ENCODE data around the gene STARD7. TPM values are rescaled to one million over a fixed set of nuclear protein-coding genes. Genes with fewer than 3 reads are reported as not detected.

Gene STARD7
- total and polyA plus RNA-seq, 4 donors: 42.9 to 120 (median 59.7) TPM

GRCh38 chr2:96209729-96210085 is 1.1 kb upstream of the STARD7 start:
- peaks cover 15 to 37% (median 29%) of the 10 kb centered on the region in 4 donors for H3K4me1 ChIP-seq (ENCODE audit: control insufficient read depth in 4 of 4, insufficient read depth in 4 of 4, low read length in 3 of 4)
- WGBS: 89% methylated on average over 9 of the region's 9 CpGs
- H3K27ac ChIP-seq (ENCODE audit: low read depth in 1 of 2, low read length in 2 of 2): no peak overlapping the region

DNA sequence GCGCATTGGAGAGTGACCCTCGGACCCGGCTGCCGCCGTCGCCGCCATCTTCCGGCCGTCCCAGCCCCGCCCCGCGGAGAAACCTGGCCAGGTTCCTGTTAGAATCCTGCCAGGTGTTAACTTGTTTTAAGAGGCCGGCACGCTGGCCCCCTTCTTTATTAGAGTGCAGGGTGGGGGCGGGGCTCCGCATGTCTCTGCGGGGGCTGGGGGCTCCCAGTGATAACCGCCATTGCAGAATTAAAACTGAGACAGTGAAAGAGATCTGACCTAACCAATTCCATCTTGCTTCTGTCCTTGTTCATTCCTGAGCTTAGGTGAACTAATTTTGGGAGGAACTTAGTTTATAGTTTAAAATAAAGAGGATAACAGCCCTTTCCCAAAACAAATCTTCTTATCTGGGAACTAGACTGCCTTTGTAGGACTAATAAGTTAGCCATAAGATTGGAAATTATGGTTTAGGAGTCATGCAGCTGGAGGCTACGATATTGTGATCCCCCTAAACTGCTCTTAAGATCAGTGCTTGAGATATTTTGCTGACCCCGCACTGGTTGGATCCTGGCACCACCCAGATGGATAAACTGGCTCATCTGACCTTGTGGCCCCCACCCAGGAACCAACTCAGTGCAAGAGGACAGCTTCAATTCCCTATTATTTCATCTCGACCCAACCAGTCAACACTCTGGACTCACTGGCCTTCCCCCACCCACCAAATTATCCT is 543 bp upstream of the STARD7 start:
- peak overlapping the region in 1 of 2 donors; percentile 16 for H3K9ac ChIP-seq (ENCODE audit: low read depth in 1 of 2, low read length in 2 of 2)
- no peaks in the 10 kb centered on the region for H3K9me3 ChIP-seq (ENCODE audit: control insufficient read depth in 4 of 4, low read length in 3 of 4)
- H3K4me3 ChIP-seq (ENCODE audit: low read depth in 1 of 3, low read length in 3 of 3): peak overlapping the region; percentile 44 to 95 (median 92)
- TF ChIP-seq RAD21 (IDR thresholded peaks at IDR 0.05) (peak; percentile 20 to 38), ATF3 (IDR thresholded peaks at IDR 0.05) (no peak), TAF1 (conservative IDR thresholded peaks at IDR 0.05) (no peak), ZBTB33 (IDR thresholded peaks at IDR 0.05) (peak; percentile 26), RXRA (IDR thresholded peaks at IDR 0.05) (no peak), YY1 (IDR thresholded peaks at IDR 0.05) (peak; percentile 98), GABPA (IDR thresholded peaks at IDR 0.05 in 1 of 2, conservative IDR thresholded peaks at IDR 0.05 in 1 of 2) (peak in 1 of 2 donors; percentile 68), EGR1 (IDR thresholded peaks at IDR 0.05; ENCODE audit: low read depth in 2 of 2) (no peak), SP1 (IDR thresholded peaks at IDR 0.05) (no peak), JUND (IDR thresholded peaks at IDR 0.05) (no peak), FOXA2 (IDR thresholded peaks at IDR 0.05) (no peak), HNF4G (IDR thresholded peaks at IDR 0.05) (peak; percentile 78), HNF4A (conservative IDR thresholded peaks at IDR 0.05) (peak; percentile 77 to 78)
- TF ChIP-seq, protein P1, sequence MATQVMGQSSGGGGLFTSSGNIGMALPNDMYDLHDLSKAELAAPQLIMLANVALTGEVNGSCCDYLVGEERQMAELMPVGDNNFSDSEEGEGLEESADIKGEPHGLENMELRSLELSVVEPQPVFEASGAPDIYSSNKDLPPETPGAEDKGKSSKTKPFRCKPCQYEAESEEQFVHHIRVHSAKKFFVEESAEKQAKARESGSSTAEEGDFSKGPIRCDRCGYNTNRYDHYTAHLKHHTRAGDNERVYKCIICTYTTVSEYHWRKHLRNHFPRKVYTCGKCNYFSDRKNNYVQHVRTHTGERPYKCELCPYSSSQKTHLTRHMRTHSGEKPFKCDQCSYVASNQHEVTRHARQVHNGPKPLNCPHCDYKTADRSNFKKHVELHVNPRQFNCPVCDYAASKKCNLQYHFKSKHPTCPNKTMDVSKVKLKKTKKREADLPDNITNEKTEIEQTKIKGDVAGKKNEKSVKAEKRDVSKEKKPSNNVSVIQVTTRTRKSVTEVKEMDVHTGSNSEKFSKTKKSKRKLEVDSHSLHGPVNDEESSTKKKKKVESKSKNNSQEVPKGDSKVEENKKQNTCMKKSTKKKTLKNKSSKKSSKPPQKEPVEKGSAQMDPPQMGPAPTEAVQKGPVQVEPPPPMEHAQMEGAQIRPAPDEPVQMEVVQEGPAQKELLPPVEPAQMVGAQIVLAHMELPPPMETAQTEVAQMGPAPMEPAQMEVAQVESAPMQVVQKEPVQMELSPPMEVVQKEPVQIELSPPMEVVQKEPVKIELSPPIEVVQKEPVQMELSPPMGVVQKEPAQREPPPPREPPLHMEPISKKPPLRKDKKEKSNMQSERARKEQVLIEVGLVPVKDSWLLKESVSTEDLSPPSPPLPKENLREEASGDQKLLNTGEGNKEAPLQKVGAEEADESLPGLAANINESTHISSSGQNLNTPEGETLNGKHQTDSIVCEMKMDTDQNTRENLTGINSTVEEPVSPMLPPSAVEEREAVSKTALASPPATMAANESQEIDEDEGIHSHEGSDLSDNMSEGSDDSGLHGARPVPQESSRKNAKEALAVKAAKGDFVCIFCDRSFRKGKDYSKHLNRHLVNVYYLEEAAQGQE (IDR thresholded peaks at IDR 0.05): peak; percentile 10
- TF ChIP-seq, protein P2, sequence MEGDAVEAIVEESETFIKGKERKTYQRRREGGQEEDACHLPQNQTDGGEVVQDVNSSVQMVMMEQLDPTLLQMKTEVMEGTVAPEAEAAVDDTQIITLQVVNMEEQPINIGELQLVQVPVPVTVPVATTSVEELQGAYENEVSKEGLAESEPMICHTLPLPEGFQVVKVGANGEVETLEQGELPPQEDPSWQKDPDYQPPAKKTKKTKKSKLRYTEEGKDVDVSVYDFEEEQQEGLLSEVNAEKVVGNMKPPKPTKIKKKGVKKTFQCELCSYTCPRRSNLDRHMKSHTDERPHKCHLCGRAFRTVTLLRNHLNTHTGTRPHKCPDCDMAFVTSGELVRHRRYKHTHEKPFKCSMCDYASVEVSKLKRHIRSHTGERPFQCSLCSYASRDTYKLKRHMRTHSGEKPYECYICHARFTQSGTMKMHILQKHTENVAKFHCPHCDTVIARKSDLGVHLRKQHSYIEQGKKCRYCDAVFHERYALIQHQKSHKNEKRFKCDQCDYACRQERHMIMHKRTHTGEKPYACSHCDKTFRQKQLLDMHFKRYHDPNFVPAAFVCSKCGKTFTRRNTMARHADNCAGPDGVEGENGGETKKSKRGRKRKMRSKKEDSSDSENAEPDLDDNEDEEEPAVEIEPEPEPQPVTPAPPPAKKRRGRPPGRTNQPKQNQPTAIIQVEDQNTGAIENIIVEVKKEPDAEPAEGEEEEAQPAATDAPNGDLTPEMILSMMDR (IDR thresholded peaks at IDR 0.05; ENCODE audit: low read depth, low read length, missing input control): no peak
- no peaks in the 10 kb centered on the region for H3K36me3 ChIP-seq (ENCODE audit: control insufficient read depth in 4 of 4, insufficient read depth in 3 of 4, low read depth in 1 of 4, low read length in 3 of 4)
- DNase-seq (ENCODE audit: low spot score): no peak
- H3K4me1 ChIP-seq (ENCODE audit: control insufficient read depth in 4 of 4, insufficient read depth in 4 of 4, low read length in 3 of 4): peaks cover 17 to 37% (median 31%) of the 10 kb centered on the region in 4 donors
- H3K27ac ChIP-seq (ENCODE audit: low read depth in 1 of 2, low read length in 2 of 2): peak overlapping the region; percentile 92 to 98
- H3K27me3 ChIP-seq (ENCODE audit: control insufficient read depth in 4 of 4, insufficient read depth in 4 of 4, low read length in 3 of 4): no peaks in the 10 kb centered on the region
- WGBS: 8% methylated on average over 21 of the region's 21 CpGs

More at GRCh38 chr2:96209729-96210085, 1.1 kb upstream of the STARD7 start:
- TF ChIP-seq GABPA (IDR thresholded peaks at IDR 0.05 in 1 of 2, conservative IDR thresholded peaks at IDR 0.05 in 1 of 2) (no peak), RAD21 (IDR thresholded peaks at IDR 0.05) (no peak), FOXA1 (IDR thresholded peaks at IDR 0.05) (no peak), EGR1 (IDR thresholded peaks at IDR 0.05; ENCODE audit: low read depth in 2 of 2) (no peak), HNF4A (conservative IDR thresholded peaks at IDR 0.05) (no peak), HNF4G (IDR thresholded peaks at IDR 0.05) (no peak), YY1 (IDR thresholded peaks at IDR 0.05) (no peak), RXRA (IDR thresholded peaks at IDR 0.05) (no peak), TAF1 (conservative IDR thresholded peaks at IDR 0.05) (no peak)
- Histone ChIP-seq H3K9me3 (ENCODE audit: control insufficient read depth in 4 of 4, low read length in 3 of 4) (no peaks in the 10 kb centered on the region), H3K9ac (ENCODE audit: low read depth in 1 of 2, low read length in 2 of 2) (no peak overlapping the region), H3K4me3 (ENCODE audit: low read depth in 1 of 3, low read length in 3 of 3) (peak overlapping the region; percentile 8 to 95 (median 44)), H3K36me3 (ENCODE audit: control insufficient read depth in 4 of 4, insufficient read depth in 3 of 4, low read depth in 1 of 4, low read length in 3 of 4) (no peaks in the 10 kb centered on the region), H3K27me3 (ENCODE audit: control insufficient read depth in 4 of 4, insufficient read depth in 4 of 4, low read length in 3 of 4) (no peaks in the 10 kb centered on the region)
- no peak for DNase-seq (ENCODE audit: low spot score)

All from liver (tissue), 9 donors.